22Rv1 (cell line): ENCODE measurements around the gene MBP.

ENCODE experiments used
- ZFX ChIP-seq: fragments of 450-650 bp; IDR thresholded peaks from 2 replicates; pipeline ENCODE4 v1.6.1; 2017; ENCODE audit warnings: antibody characterized with exemption, borderline replicate concordance
- TF ChIP-seq, protein P1 (sequence below): fragments of 450-650 bp; IDR thresholded peaks from 2 replicates; pipeline ENCODE4 v1.5.1; 2017; ENCODE audit warnings: mild to moderate bottlenecking

DNA sequence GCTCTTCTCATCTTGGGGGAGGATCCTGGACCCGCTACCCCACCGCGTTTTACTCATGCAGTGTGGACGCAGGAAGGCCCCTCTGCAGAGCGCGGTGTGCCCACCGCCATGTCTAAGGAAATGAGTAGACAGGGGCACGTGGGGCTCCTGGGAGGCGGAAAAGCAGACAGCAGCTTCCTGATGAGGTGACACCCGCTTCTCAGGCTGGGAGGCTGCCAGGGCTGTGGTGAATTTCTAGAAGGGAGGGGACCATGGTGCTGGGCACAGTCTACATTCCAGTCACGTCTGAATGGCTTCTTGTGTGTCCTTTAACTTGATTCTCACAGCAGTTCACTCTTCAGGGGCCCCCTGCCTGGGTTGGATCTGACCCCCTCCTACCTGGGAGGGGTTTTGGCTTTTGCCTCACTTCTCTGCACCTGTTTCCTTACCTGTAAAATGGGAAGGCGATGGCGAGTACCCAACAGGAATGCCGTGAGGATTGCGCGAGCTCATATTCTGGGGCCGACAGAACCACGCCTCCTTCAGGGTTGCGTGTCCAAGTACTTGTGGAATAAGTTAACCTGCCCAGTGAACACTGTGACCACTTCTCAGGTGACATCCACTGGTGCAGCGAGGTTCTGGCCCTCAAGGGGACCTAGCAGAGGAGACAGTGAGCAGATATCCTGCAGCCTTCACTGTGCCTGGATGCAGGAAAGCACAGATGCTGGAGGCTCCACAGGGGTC lies 32.3 kb upstream of the MBP start:
- TF ChIP-seq, protein P1, sequence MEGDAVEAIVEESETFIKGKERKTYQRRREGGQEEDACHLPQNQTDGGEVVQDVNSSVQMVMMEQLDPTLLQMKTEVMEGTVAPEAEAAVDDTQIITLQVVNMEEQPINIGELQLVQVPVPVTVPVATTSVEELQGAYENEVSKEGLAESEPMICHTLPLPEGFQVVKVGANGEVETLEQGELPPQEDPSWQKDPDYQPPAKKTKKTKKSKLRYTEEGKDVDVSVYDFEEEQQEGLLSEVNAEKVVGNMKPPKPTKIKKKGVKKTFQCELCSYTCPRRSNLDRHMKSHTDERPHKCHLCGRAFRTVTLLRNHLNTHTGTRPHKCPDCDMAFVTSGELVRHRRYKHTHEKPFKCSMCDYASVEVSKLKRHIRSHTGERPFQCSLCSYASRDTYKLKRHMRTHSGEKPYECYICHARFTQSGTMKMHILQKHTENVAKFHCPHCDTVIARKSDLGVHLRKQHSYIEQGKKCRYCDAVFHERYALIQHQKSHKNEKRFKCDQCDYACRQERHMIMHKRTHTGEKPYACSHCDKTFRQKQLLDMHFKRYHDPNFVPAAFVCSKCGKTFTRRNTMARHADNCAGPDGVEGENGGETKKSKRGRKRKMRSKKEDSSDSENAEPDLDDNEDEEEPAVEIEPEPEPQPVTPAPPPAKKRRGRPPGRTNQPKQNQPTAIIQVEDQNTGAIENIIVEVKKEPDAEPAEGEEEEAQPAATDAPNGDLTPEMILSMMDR, result no peak
- no peak for TF ChIP-seq ZFX
